SK-N-SH (cell line): ENCODE data around the gene HUS1B.

ENCODE experiments used
- CTCF ChIP-seq: fragments of 200-600 bp; sonication (generic); IDR thresholded peaks from 2 replicates; pipeline ENCODE4 v1.6.1; 2017; ENCODE audit warnings: antibody characterized with exemption, mild to moderate bottlenecking, moderate library complexity
- JUND ChIP-seq: IDR thresholded peaks from 2 replicates; pipeline ENCODE4 v1.4.0; 2012
- NFIC ChIP-seq: IDR thresholded peaks from 2 replicates; pipeline ENCODE4 v1.4.0; 2012; ENCODE audit warnings: borderline replicate concordance

- TF ChIP-seq JUND, result no peak
- TF ChIP-seq NFIC, result no peak
- TF ChIP-seq CTCF, result no peak
These were observed 22.4 kb upstream of the HUS1B start for GRCh38 chr6:679282-679681.
